Peyer's patch (tissue), 4 donors: ENCODE data around the gene POMGNT2.

Experiments used
- CTCF ChIP-seq, 6 experiments: fragments of 450-650 bp in 4 of 6; fragments of 200-600 bp in 2 of 6; sonication (generic) in 1 of 6; IDR thresholded peaks; one replicate each; pipeline ENCODE4 v1.5.1; 2017 to 2019; ENCODE audit warnings: antibody characterized with exemption in 6 of 6, mild to moderate bottlenecking in 3 of 6, moderate library complexity in 1 of 6
- POLR2A ChIP-seq, 2 donors: fragments of 450-650 bp; IDR thresholded peaks; one replicate each; pipeline ENCODE4 v1.5.1; 2017; ENCODE audit warnings: antibody characterized with exemption in 2 of 2, mild to moderate bottlenecking in 2 of 2, moderate library complexity in 2 of 2

GRCh38 chr3:43094851-43095250 lies 11.0 kb downstream of the POMGNT2 start:
- TF ChIP-seq CTCF (IDR thresholded peaks at IDR 0.05) (no peak), POLR2A (IDR thresholded peaks at IDR 0.05) (no peak)
